Endothelial cell of umbilical vein (primary cell): ENCODE results near the gene DIO1. TPM values are rescaled to one million over a fixed set of nuclear protein-coding genes. Genes with fewer than 3 reads are reported as not detected.

Experiments used
- BruUV-seq: library from RNA; stranded (reverse); fragments of 400-500 nt; replicated peaks from 2 replicates; lab custom pipeline; 2021; lab: Mats Ljungman, UMichigan
- CTCF ChIA-PET: fragments of 300-600, 350-600 bp; sonication (Branson Sonifier 250); formaldehyde crosslinking; loops from one replicate; lab custom pipeline; 2021; ENCODE audit warnings: antibody characterized with exemption, inconsistent platforms; lab: Charles Lee
- POLR2A ChIA-PET: fragments of 300-600, 350-600 bp; sonication (Branson Sonifier 250); formaldehyde crosslinking; loops from one replicate; lab custom pipeline; 2021; ENCODE audit warnings: antibody characterized with exemption, inconsistent platforms; lab: Charles Lee
- DNase-seq: peaks from one replicate; pipeline ENCODE4 v3.0.0-alpha.2; 2011; ENCODE audit warnings: low read depth, low spot score
- FAIRE-seq: peaks from 2 replicates; lab custom pipeline; 2011; peaks lifted over from hg19 to GRCh38; lab: Jason Lieb, UNC
- H2AFZ ChIP-seq: 2 replicates; pipeline ENCODE4 v1.6.0; 2012; ENCODE audit warnings: low read depth, low read length, control low read depth, inconsistent platforms
- H3K27ac ChIP-seq: 2 replicates; pipeline ENCODE4 v1.5.1; 2011; ENCODE audit warnings: low read depth, mild to moderate bottlenecking, control low read depth, low read length, moderate library complexity; ENCODE audit not compliant: insufficient read depth
- H3K27me3 ChIP-seq, 2 experiments: 2 replicates each; pipeline versions ENCODE4 v1.6.0 to v1.6.1; 2011; ENCODE audit warnings: low read length in 2 of 2, mixed read lengths in 1 of 2; ENCODE audit not compliant: control insufficient read depth in 2 of 2, insufficient read depth in 2 of 2
- H3K36me3 ChIP-seq, 2 experiments: 2 replicates in 1 of 2; 3 replicates in 1 of 2; pipeline ENCODE4 v1.5.1; 2011; ENCODE audit warnings: low read length in 2 of 2, mild to moderate bottlenecking in 1 of 2, moderate library complexity in 1 of 2; ENCODE audit not compliant: control insufficient read depth in 2 of 2, insufficient read depth in 2 of 2; ENCODE audit errors: extremely low read depth in 1 of 2
- H3K4me1 ChIP-seq: 3 replicates; pipeline ENCODE4 v1.5.1; 2011; ENCODE audit warnings: mild to moderate bottlenecking, low read length; ENCODE audit not compliant: control insufficient read depth, insufficient read depth; ENCODE audit errors: extremely low read depth
- H3K4me2 ChIP-seq: 2 replicates; pipeline ENCODE4 v1.6.1; 2011; ENCODE audit warnings: low read length, control low read depth, mixed read lengths; ENCODE audit not compliant: insufficient read depth
- H3K4me3 ChIP-seq, 3 experiments: fragments of 200-600 bp in 1 of 3; sonication (generic), shearing (Covaris generic) in 1 of 3; replicated peaks in 1 of 3; 2 replicates each; pipeline ENCODE4 v1.5.1; 2011 to 2016; ENCODE audit warnings: control low read depth in 3 of 3, low read length in 3 of 3, mild to moderate bottlenecking in 2 of 3, inconsistent platforms in 1 of 3, low read depth in 1 of 3, moderate library complexity in 1 of 3; ENCODE audit not compliant: insufficient read depth in 1 of 3
- H3K79me2 ChIP-seq: 2 replicates; pipeline ENCODE4 v1.6.0; 2012; ENCODE audit warnings: low read length, inconsistent platforms; ENCODE audit not compliant: control insufficient read depth, insufficient read depth
- H3K9ac ChIP-seq: replicated peaks from 2 replicates; pipeline ENCODE3; 2011; ENCODE audit warnings: low read length, control low read depth; ENCODE audit not compliant: insufficient read depth; ENCODE audit errors: extremely low read depth
- H3K9me1 ChIP-seq: replicated peaks from 3 replicates; pipeline ENCODE4 v1.6.0; 2011; ENCODE audit warnings: mild to moderate bottlenecking, low read length; ENCODE audit not compliant: control insufficient read depth, insufficient read depth; ENCODE audit errors: extremely low read depth
- H3K9me3 ChIP-seq: replicated peaks from 2 replicates; pipeline ENCODE4 v1.5.1; 2012; ENCODE audit warnings: low read length, inconsistent platforms; ENCODE audit not compliant: control insufficient read depth, insufficient read depth
- H4K20me1 ChIP-seq: replicated peaks from 2 replicates; pipeline ENCODE3; 2011; ENCODE audit warnings: mild to moderate bottlenecking, low read length; ENCODE audit not compliant: control insufficient read depth, insufficient read depth; ENCODE audit errors: extremely low read depth
- CTCF ChIP-seq, 2 donors: IDR thresholded peaks; 1 replicate in 1 of 2; 2 replicates in 1 of 2; pipeline ENCODE4 v1.5.1; 2011; ENCODE audit warnings: low read length in 2 of 2, mild to moderate bottlenecking in 2 of 2, moderate library complexity in 2 of 2, control low read depth in 1 of 2, inconsistent platforms in 1 of 2, low read depth in 1 of 2; ENCODE audit not compliant: insufficient read depth in 1 of 2; ENCODE audit errors: extremely low read depth in 1 of 2
- EZH2 ChIP-seq: IDR thresholded peaks from 2 replicates; pipeline ENCODE4 v1.6.1; 2012; ENCODE audit warnings: borderline replicate concordance, low read depth, mild to moderate bottlenecking, moderate library complexity, low read length, inconsistent platforms; ENCODE audit not compliant: severe bottlenecking
- FOS ChIP-seq: IDR thresholded peaks from 2 replicates; pipeline ENCODE4 v1.6.1; 2011; ENCODE audit warnings: mild to moderate bottlenecking, low read length, moderate library complexity, borderline replicate concordance; ENCODE audit not compliant: insufficient read depth
- GATA2 ChIP-seq: IDR thresholded peaks from 2 replicates; pipeline ENCODE4 v1.7.0; 2011; ENCODE audit warnings: low read depth, mild to moderate bottlenecking, moderate library complexity, mixed read lengths, low read length; ENCODE audit not compliant: insufficient read length, insufficient read depth
- JUN ChIP-seq: IDR thresholded peaks from 2 replicates; pipeline ENCODE4 v1.6.1; 2011; ENCODE audit warnings: borderline replicate concordance, low read depth; ENCODE audit not compliant: insufficient read length, insufficient read depth
- MYC ChIP-seq: IDR thresholded peaks from one replicate; pipeline ENCODE4 v1.6.1; 2011; ENCODE audit warnings: mild to moderate bottlenecking, low read depth, low read length
- POLR2A ChIP-seq: IDR thresholded peaks from 2 replicates; pipeline ENCODE4 v1.6.1; 2012; ENCODE audit warnings: low read depth, mild to moderate bottlenecking, control low read depth, low read length
- POLR2AphosphoS5 ChIP-seq: IDR thresholded peaks from 2 replicates; pipeline ENCODE4 v1.6.1; 2012; ENCODE audit warnings: low read depth, mild to moderate bottlenecking, control low read depth, low read length, moderate library complexity; ENCODE audit not compliant: insufficient read depth
- dilution Hi-C: fragments of 300-500 bp; cut with MboI; formaldehyde crosslinking; loops from one replicate; pipeline ENCODE4 v1.15.0; 2019; ENCODE audit warnings: low sequenced_read_pairs; ENCODE audit not compliant: extremely low pct_ligation_motif_present
- intact Hi-C: fragments of 100-400 bp; cut with micrococcal nuclease; formaldehyde crosslinking; loops from one replicate; pipeline ENCODE4 v1.10.0; 2022
- polyA plus RNA-seq, 4 experiments: library from polyadenylated mRNA; depleted of rRNA in 3 of 4; stranded (reverse) in 3 of 4; unstranded in 1 of 4; fragments of >200 nt; gene quantifications; 2 replicates each; pipeline versions ENCODE4 v1.2.1 to v1.2.3, GENCODE V29; 2011 to 2012; ENCODE audit warnings: missing spikeins in 1 of 4
- total RNA-seq: library from RNA; stranded (reverse); gene quantifications from 2 replicates; pipeline ENCODE4 v1.2.3, GENCODE V29; 2021
- TF ChIP-seq, protein P1 (sequence below): IDR thresholded peaks from 2 replicates; pipeline ENCODE4 v1.6.1; 2011; ENCODE audit not compliant: insufficient read depth, insufficient read length

Gene DIO1
- total and polyA plus RNA-seq, 2 donors (not counting 3 experiments of a cell fraction or from before 2014, with no cell fraction given) = not detected

GRCh38 chr1:53895421-53895820, 1.4 kb downstream of the DIO1 start:
- no peak for FAIRE-seq
- CTCF ChIA-PET = interaction anchor here (1.4 kb wide), 1 partner anchor 17 kb away, joined by 3 read pairs; no protein-coding TSS in a partner anchor

More at GRCh38 chr1:53895421-53895820, 1.4 kb downstream of the DIO1 start:
- Histone ChIP-seq H3K9ac (no peak overlapping the region), H3K9me1 (no peaks in the 10 kb centered on the region), H3K79me2 (no peaks in the 10 kb centered on the region), H2AFZ (no peak overlapping the region), H3K4me3 (no peak overlapping the region), H3K4me1 (no peaks in the 10 kb centered on the region), H3K27ac (no peak overlapping the region), H4K20me1 (no peaks in the 10 kb centered on the region), H3K9me3 (no peaks in the 10 kb centered on the region), H3K4me2 (no peak overlapping the region), H3K27me3 (no peaks in the 10 kb centered on the region), H3K36me3 (no peaks in the 10 kb centered on the region)
- intact Hi-C loops (no loop called here), dilution Hi-C loops (no loop called here)
- no TSS peak for BruUV-seq
- TF ChIP-seq GATA2 = no peak
- no peak for TF ChIP-seq JUN
- TF ChIP-seq, protein P1, sequence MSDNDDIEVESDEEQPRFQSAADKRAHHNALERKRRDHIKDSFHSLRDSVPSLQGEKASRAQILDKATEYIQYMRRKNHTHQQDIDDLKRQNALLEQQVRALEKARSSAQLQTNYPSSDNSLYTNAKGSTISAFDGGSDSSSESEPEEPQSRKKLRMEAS = no peak
- no peak for TF ChIP-seq POLR2A
- no peak for TF ChIP-seq POLR2AphosphoS5
- TF ChIP-seq MYC = no peak
- TF ChIP-seq FOS = no peak
- TF ChIP-seq CTCF (IDR thresholded peaks at IDR 0.05; ENCODE audit: extremely low read depth in 1 of 2, insufficient read depth in 1 of 2, low read depth in 1 of 2, low read length in 2 of 2) = no peak
- no peak for TF ChIP-seq EZH2
- POLR2A ChIA-PET = no interaction called here
- no peak for DNase-seq
